Activated CD4-positive, alpha-beta T cell treated with anti-CD3 and anti-CD28 coated beads, Interleukin-2, amount 50 U/mL, for 16 hours (primary cell): Measurements from ENCODE around the gene ZFAND4.
"Not testable (repeated sequence)": the region's sequence is repeated elsewhere in the genome, so short reads cannot be mapped to it uniquely, and the experiment has no call there.

Experiments used
- DNase-seq: peaks from one replicate; pipeline ENCODE4 v3.0.0-alpha.2; 2020

ZFAND4 gene

DNA sequence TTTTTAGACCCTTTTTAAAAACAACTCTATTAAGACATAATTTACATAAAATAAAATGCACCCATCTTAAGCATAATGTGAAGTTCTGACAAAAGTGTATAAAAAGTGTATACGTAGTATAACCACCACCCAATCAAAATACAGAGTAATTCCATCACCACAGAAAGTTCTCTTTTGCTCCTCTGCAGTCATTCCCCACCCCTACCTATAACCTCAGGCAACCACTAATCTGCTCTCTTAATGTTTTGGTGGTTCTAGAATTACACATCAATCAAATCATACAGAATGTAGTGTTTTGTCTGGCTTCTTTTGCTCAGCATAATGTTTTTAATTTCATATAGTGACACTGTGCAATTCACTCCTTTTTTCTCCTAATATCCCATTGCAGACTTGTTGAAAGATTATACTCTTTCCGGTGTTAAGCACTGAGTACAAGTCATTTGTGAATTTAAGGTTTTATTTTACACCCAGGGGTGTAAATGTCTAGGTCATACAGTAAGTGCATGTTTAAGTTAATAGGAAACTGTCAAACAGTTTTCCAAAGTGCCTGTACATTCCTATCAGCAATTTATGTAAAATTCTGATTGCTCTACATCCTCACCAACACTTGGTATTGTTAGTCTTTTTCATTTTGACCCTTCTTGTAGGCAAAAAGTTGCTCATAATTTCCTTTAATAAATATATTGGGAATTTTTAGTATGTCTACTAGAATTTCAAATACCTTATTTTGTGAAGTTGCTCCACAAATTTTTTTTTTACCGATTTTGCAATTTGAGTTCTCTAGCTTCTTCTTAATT, 86.3 kb downstream of the ZFAND4 start:
- no peak for DNase-seq

DNA sequence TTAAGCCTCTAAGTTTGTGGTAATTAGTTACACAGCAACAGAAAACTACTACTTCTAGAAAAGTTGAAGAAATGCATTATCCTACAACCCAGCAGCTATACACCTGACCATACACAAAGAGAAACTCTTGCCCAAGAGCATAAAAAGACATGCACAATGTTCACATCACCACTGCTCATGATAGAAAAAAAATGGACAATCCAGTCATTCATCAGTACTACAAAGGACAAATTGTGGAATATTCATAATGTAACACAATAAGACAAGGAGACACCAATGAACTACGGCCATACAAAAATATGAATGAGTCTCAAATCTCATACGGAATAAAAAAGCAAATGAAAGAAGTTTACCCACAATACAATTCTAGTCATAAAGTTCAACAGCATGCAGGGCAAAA, 87.4 kb downstream of the ZFAND4 start:
- no peak for DNase-seq

DNA sequence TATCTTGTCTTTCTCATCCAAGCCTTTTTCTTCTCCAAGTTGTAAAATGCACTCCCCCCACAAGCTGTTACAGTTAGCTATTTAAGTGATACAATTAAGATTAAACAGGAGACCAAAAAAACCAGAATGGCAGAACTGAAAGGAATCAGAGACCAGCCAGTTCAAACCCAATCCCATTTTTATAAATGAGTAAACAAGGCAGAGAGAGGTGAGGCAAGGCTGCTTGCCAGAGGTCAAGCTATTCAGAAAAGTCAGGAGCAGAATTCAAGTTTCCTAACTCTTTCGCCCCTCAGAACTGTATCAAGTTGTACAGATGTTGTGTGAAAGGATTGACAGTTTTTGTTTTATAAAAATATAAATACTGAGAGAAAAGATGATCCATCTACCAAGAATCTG, 90.2 kb downstream of the ZFAND4 start:
- DNase-seq: no peak

DNA sequence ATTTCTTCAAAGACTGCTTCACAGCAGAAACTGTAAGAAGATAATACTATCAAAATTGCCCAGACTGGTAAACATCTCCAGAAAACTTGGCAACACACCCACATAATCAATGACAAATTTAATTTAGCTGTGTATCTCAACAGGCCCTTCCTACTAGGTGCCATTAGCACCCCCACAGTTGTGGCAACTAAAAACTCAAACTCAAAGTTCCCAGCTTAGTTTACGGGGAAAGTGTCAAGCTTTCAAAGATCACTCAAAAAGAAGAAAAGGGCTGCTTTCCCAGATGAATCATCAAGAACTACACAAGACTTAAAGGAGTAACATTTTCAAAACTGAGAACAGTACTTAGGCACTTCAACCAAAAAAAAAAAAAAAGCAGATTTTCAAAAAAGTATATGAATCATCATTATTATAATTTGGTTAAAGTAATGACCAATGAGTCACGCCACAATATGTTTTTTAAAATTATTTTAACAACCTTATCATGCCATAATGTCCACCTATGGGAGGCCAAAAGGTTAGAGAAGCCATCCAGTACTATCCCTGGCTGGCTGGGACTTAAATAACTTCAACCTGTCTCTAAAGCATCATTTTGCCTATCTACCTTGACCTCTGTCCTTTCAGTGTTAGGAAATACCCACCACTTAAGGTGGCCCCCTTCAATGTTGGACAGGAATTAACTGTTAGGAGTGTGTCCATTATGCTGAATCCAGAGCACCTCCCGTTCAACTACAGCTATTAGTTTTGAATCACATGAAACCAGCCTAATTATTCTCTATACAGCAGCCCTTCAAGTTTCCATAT, 90.8 kb downstream of the ZFAND4 start:
- DNase-seq: peak; percentile 38

DNA sequence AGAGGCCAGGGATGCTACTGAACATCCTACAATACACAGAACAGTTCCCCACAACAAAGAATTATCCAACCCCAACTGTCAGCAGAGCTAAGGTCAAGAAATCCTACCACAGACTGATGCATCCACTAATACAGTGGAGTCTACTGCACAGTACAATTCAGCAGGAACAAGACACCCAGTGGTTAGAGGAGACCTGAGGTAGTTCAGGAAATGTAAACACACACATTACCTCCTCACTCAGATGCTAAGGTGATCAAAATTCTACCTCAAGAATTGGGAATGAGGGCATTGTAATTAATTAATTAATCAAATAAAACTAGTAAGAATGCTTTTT, 91.4 kb downstream of the ZFAND4 start:
- DNase-seq: no peak

DNA sequence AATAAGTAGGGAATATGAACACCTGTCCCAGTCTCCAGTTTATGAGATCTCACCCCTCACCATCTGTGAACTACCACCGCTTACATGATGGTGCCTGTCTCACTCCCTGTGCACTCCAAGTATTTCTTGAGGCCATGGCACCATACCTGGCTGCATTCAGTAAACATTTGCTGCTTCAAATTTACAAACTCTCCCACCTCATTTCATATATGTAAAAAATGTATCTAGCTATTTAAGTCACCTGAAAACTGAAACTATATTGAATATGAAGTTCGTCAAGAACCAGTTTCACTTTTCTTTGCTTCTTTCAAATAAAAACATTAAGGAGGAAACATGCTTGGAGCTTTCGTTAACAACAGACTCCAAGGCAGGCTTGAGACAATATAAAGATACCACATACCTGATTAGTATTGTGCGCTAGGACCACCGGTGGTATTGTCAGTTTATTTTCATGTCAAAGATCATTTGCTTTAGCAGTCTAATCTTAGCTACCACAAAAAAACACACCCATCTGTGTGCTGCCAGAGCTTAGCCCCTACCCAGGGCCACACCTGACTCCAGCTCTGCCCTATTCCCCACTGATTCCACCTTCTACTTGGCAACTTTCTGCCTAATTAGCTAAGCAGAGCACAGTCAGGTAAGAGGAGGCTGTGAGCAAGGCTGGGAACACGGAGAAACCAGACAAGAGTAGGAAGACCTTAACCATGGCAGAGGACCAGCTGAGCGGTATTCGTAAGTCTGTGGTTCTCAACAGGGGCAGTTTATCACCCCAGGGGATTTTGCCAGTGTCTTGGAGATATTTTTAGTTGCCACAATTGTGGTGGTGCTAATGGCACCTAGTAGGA, 92.0 kb downstream of the ZFAND4 start:
- DNase-seq: peak; percentile 24

DNA sequence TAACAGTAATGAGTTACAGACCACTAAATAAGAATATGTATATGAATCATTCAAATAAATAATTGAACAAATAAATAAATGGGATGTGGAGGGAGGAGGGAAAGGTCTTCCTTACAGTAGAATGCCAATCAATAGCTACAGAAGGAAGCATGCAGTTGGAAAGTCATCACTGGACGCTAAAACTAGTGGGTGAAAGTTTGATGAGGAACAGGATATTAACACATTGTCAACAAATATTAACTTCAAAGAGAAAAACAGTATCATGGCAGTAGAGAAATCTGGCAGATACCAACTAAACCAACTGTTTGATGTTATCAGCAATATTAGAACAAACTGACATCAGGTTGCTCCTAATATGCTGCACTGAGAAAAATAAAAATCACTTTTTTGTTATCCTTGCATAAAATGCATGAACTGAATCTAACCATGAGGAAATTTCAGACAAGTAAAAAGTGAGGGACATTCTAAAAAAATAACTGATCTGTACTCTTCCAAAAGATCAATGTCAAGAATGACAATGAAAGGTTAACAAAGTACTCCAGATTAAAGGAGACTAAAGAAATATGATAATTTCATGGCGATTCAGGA, 94.1 kb downstream of the ZFAND4 start:
- DNase-seq: no peak

DNA sequence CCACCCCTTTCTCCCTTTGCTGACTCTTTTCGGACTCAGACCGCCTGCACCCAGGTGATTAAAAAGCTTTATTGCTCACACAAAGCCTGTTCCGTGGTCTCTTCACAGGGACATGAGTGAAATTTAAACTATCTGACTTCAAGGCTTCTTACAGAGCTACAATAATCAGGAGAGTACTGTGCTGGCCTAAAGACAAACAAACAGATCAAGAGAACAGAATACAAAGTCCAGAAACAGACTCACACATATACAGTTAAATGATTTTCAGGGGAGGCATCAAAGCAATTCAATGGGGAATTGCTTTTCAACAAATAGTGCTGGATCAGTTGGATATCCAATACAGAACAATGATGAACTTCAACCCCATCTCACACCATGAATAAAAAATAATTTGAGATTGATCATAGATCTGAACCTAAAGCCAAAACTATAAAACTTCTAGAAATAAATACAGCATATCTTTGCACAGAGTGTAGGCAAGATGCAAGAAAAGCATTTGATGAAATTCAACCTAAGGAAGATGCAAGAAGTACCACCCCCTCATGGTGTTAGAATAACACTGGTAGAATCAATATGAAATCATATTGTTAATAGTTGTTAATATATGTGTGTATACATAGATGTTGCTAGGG, 96.5 kb downstream of the ZFAND4 start:
- no peak for DNase-seq

DNA sequence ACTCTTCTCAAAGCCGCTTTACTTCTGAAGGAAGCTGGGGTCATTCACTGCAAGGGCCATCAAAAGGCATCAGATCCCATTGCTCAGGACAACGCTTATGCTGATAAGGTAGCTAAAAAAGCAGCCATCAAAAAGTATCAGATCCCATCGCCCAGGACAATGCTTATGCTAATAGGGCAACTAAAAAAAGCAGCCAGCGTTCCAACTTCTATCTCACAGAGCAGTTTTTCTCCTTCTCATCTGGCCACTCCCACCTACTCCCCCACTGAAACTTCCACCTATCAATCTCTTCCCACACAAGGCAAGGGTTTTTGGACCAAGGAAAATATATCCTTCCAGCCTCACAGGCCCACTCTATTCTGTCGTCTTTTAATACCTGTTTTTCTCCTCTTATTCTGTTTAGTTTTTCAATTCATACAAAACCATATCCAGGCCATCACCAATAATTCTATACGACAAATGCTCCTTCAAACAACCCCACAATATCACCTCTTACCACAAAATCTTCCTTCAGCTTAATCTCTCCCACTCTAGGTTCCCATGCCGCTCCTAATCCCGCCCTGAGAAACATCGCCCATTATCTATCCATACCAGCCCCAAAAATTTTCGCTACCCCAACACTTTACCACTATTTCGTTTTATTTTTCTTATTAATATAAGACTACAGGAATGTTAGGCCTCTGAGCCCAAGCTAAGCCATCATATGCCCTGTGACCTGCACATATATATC, 97.4 kb downstream of the ZFAND4 start:
- not testable (repeated sequence) for DNase-seq

DNA sequence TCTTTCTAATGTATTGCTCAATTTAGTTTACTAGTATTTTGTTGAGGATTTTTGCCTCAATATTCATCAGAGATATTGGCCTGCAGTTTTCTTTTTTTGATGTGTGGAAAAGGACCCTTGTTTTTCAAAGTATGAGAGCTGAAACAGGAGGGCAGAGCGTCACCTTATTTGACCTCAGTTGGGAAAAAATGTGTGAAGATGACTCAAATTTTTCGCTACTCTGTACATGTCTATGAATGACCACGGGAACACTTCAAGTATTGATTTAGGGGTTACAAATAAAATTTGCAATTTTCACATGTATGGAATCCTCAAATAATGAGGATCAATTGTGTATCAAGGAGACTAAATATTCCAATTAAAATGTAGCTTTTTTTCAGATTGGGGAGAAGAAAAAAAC, 103.1 kb downstream of the ZFAND4 start:
- no peak for DNase-seq

DNA sequence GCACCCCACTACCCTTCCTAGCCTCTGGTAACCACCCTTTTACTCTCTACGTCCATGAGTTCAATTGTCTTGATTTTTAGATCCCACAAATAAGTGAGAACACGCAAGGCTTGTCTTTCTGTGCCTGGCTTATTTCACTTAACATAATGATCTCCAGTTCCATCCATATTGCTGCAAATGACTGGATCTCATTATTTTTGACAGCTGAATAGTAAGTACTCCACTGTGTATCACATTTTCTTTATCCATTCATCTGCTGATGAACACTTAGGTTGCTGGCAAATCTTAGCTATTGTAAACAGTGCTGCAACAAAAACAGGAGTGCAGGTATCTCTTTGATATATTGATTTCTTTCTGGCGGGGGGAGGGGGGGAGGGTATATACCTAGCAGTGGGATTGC, 106.2 kb downstream of the ZFAND4 start:
- DNase-seq: no peak
